SW480 (cell line): ENCODE results near the gene CCDC179.
A peak's percentile ranks its signal among the peaks of the same experiment; 100 is the strongest.

Experiments
- DNase-seq: peaks from one replicate; pipeline ENCODE4 v3.0.0-alpha.2; 2016; ENCODE audit warnings: low spot score

CCDC179 gene

GRCh38 chr11:22860241-22860640 is at the start of gene CCDC179:
Gene CCDC179 (minus strand): TSS chr11:22860474. CDS start chr11:22860421, 53 bp downstream.
- no peak for DNase-seq

DNA sequence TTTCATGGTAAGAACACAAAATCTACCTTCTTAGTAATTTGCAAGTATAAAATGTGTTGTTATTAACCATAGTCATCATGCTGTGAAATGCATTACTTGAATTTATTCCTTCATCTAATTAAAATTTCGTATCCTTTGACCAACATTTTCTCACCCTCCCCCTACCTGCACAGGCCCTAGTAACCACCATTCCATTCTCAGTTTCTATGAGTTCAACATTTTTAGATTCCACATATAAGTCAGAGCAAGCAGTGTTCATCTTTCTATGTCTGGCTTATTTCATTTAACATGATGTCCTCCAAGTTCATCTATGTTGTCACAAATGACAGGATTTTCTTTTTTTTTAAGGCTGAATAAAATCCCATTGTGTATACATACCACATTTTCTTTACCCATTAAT is 43.5 kb upstream of the CCDC179 start:
- no peak for DNase-seq

- DNase-seq: no peak
Measured at GRCh38 chr11:22901603-22902002, 41.3 kb upstream of the CCDC179 start.

GRCh38 chr11:22900764-22901486 is 40.7 kb upstream of the CCDC179 start:
- no peak for DNase-seq

GRCh38 chr11:22898036-22898435 is 37.8 kb upstream of the CCDC179 start:
- no peak for DNase-seq

DNA sequence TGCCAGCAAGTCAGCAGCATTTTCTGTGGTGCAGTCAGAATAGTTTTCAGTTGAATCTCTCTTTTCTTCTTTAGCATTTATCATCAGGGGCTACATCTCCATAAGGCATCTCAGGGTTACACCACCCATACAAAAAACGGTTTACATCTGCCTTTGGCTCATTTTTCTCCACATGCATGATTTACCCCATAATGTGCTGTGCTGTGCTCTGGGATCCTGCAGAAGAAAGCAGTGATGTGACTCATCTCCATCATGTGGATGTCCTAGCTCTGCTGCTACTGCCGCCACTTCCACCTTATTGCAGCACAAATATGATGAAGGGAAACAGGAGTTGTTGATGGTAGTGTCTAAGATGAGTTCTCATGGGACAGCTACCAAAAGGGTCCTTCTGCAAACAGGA is 30.0 kb upstream of the CCDC179 start:
- no peak for DNase-seq

DNA sequence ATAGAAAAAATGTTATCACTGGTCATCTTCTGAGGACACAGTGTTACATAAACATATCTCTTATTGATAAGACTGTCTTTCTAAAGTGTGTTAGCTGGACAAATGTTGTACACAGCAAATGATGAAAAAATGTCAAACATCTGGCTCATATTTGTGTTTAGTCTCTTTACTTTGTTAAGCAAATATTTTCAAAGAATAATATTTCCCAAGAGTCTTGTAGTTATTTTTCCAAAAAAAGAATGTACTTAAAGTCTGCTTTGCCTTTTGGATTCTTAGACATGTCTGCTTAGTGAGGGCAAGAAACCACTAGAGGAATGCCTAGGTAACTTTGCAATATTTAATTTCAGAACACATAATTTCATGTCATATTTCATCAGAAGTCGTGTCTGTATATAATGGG is 23.9 kb upstream of the CCDC179 start:
- DNase-seq: no peak

DNA sequence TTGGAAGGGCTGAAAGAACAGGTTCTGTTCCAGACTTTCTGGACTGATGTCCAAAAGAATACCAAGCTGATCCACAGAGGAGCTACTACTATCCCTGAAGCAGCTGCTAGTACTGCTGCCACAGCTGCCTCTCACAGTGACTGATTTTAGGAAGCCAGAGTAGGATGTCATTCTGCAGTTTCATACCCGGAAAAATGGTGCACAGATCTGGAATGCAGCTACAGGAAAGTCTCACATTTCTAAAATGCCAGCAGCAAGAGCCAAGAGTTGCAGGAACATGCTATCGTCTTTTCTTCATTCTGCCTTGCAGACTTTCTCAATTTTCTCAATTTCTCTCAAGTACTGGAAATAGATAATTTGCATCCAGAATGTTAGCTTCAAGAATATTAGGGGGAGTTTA is 19.4 kb upstream of the CCDC179 start:
- DNase-seq: no peak

DNA sequence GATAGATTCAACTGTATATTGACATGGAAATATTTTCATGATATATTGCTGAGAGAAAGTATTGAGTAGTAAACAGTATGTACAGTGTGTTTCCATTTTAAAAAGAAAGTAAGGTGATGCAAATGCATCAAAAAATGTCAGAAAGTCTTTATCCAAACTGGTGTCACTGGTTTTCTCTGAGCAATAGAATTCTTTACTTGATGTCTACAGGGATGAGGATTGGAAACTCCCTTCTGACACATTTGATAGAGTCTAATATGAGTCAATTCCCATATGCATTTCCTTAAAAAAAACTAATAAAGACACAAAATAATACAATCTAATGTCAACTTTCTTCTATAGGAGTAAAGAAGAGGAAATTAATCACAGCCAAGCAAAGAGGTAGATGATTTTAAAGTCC is 18.3 kb upstream of the CCDC179 start:
- DNase-seq: no peak

DNA sequence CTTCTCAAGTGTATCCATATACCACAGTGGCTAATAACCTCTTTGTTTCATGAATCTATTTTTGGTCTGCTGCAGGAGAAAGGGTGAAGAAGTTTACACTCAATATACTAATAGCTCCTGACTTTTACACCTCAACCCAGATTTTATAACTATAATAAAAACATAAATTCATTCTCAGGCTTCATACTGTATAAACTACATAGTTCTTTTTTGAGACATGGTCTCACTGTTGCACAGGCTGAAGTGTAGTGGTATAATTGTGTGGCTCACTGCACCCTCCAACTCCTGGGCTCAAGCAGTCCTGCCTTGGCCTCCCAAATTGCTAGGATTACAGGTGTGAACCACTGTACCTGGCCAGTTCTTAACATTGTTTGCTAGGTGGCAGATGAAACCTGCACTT is 17.8 kb upstream of the CCDC179 start:
- DNase-seq: no peak

GRCh38 chr11:22875869-22876473 is 15.7 kb upstream of the CCDC179 start:
- DNase-seq: peak; percentile 88

GRCh38 chr11:22869325-22869724 is 9.1 kb upstream of the CCDC179 start:
- no peak for DNase-seq

DNA sequence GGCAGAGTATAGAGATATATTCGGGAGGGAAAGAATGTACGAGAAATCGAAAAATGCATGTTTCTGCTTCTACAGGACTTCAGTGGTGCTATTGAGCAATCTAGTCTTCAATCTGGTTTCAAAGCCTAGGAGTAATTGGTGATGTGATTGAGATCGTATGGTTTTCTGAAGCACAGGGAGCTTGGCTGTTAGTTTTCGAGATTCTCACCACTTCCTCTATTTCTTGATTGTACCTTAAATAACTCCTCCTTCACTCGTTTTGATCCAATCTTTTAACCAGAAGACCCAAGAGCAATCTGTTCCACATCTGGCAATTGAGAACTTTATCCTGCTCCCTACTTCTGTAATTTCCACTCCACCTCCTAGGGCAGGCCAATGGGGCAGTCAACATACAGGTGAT is 518 bp downstream of the CCDC179 start:
- DNase-seq: no peak

DNA sequence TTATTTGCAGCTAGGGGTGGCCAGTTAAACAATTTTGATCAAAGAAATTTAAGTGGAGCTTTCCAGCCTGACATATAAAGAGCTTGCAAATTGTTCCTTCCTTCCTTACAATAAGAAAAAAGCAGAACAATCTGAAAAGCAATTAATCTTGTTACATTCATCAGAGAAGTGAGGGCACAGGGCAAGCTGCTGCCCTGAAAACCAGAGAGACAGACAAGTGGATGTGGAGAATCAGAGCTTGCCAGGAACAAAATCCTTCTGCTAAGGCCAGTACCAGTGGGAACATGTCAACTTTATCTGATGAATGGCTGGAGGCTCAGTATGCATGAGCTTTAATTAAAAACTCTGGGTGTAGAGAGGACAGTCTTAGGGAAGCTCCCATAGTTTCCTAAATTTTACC is 8.8 kb downstream of the CCDC179 start:
- no peak for DNase-seq

DNA sequence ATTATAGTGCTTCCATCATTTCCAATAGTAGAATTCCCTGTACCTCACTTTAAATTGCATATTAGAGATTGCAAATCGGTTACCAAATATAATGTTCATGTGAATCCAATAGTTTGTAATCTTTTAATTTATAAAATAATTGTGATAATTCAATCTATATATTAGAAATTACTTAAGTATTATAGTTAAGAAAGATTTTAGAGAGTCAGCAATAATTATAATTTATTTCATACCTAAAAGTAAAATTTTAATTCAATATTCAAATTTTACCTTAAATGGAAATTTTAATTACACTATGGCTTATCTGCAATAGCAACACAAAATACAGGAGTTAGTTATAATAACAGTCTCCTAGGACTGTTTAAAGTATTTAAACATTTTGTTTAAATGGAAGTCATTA is 13.5 kb downstream of the CCDC179 start:
- no peak for DNase-seq

DNA sequence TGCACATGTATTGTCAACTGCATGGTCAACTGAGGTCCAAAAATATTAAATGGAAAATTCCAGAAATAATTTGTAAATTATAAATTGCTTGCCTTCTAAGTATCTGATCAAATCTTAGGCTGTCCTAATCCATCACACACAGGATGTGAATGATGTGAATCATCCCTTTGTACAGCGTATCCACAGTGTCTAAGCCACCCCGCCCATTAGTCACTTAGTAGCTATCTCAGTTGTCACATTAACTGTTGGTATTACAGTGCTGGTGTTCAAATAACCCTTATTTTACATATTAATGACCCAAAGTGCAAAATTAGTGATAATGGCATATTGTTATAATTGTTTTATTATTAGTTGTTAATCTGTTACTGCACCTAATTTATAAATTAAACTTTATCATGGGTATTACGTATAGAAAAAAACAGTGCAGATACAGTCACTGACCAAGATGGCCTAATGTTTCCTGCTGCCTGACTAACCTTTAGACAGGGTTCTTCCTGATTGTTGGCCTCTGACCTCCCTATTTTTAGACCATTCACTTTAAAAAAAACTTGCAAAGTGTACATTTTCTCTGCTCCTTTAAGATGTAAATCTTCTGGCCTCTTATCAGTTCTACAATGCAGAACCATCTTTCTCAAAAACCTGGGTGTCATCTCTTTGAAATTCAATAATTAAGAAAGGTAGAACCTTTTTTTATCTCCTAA is 27.8 kb downstream of the CCDC179 start:
- DNase-seq: peak; percentile 31

- DNase-seq: no peak
Measured at GRCh38 chr11:22830082-22830414, 30.2 kb downstream of the CCDC179 start.

DNA sequence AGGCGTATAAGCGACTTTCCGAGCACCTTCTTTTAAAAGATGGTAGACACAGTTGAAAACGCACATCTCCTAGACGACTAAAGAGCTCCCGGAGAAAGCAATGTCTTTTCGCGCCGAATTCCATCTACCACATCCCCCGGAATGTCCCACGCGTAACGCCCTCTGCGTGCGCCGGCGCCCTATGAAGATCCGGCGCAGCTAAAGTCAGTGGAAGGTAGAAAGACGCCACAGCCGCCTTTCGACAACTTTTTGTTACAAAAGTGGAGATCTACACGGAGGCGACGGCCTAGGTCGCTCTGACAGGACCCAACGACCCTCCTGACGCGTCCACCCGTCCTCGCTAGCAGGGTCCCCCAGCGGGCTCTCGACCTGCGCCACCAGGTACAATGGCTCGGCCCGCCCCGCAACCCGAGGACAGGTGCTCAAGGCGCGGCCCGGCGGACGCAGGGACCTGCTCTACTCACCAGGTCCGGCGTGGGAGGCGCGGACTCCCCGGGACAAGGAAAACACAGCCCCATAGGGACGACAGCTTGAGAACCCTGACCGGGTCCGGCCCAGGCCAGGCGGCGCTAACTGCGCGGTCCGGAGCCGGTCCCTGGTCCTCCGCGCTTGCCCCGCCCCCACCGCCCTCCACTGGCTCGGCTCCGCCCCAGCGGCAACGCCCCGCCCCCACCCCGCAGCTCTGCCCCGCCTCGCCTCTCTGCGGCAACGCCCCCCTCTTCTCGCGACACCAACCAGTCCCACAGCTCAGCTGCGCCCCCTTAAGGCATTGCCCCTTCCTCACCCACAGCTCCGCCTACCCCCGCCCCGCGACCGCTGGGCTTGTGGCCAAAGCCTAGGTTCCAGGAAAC is 30.8 kb downstream of the CCDC179 start, which contains the start of gene SVIP:
SVIP (minus strand) TSS at position 571 of the 851 bp plus-strand sequence; CDS start at position 518, 53 bp downstream.
- DNase-seq: peak; percentile 93

DNA sequence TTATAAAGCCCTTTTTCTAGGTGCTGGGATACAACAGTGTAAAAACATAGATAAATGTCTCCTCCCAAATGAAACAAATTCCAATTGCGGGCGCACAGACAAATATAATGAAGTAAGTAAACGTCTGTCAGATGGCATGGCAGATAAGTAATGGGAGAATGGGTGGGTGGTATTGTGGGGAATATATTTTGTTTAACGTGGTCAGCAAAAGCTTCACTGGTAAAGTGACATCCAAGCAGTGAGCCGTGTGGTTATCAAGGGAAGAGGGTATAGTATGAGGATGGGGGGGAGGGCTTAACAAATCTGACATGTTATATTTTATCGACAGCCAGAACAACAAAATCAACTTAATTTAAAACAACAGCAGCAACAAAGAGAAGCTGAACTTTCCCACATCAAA is 31.9 kb downstream of the CCDC179 start:
- DNase-seq: peak; percentile 3

GRCh38 chr11:22822203-22822602 is 38.1 kb downstream of the CCDC179 start:
- no peak for DNase-seq

DNA sequence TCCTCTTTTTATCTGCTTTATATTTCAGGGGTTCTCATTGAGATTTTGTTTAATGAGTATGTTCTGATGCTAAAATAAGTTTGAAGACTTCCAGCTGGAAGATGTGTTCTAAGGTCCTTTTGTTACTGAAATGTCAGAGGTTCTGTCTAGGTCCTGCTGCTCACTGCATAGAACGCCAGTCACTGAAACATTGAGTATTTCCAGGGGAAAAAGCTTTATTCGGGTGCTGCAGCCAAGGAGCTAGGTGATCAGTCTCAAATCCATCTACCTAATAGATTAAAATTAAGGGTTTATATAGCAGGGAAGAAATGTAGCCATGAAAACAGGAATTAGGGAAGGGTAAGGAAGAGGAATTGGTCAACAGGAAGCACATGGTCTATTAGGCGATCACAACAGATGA is 50.4 kb downstream of the CCDC179 start:
- DNase-seq: no peak

GRCh38 chr11:22808571-22809197 is 51.6 kb downstream of the CCDC179 start:
- DNase-seq: no peak
